A549 treated with CORT108297 at 1 μM for 4 hours (cell line): Measurements from ENCODE around the gene PAK2. TPM values are rescaled to one million over a fixed set of nuclear protein-coding genes. Genes with fewer than 3 reads are reported as not detected.

ENCODE experiments used
- total RNA-seq: library from RNA; stranded (reverse); fragments of 200-300 nt; extraction: Qiagen RNA extraction; gene quantifications from 5 replicates; pipeline ENCODE4 v1.2.3, GENCODE V29; 2022

PAK2 gene
- total RNA-seq, result 29.7 to 56.8 TPM (median 36.6 TPM) in 5 replicates

DNA sequence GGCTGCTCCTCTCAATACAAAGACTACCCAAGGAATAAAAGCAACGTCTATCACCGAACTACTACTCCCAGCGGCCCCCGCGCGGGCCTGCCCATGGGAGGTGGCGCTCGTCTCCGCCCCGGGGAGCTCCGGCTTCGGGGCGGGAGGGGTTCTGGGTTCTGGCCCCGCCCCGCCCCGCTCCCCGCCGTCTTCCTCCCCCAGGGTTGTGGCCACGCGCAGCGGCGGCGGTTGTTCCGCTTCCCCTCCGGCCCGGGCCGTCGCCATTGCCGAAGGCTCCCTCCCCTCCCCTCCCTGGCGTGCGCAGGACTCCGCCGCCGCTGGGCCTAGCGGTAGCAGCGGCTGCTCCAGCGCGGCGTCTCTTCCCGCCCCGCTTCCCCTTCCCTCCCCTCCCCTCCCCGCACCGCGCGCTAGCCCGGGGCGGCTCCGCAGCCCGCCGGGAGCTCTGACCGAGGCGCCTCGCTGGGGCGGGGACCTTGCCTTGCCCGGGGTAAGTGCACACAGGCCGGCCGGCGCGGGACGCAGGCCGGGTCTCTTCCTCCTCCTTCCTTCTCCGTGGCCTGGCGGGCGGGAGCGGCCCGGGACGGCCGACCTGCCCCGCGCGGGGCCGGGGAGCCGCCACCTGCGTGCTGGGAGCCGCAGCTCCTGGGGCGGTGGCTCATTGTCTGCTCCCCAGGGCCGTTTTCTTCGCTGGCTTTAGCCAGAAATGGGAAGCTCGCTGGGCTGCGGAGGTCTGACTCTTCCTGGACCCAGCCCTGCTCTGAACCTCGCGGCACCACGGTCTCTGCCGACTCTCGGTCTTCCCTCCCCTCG lies at the start of gene PAK2:
Gene PAK2 (plus strand): TSS at position 187 of the 810 bp plus-strand sequence. CDS start 42,790 bp downstream, outside the sequence.

DNA sequence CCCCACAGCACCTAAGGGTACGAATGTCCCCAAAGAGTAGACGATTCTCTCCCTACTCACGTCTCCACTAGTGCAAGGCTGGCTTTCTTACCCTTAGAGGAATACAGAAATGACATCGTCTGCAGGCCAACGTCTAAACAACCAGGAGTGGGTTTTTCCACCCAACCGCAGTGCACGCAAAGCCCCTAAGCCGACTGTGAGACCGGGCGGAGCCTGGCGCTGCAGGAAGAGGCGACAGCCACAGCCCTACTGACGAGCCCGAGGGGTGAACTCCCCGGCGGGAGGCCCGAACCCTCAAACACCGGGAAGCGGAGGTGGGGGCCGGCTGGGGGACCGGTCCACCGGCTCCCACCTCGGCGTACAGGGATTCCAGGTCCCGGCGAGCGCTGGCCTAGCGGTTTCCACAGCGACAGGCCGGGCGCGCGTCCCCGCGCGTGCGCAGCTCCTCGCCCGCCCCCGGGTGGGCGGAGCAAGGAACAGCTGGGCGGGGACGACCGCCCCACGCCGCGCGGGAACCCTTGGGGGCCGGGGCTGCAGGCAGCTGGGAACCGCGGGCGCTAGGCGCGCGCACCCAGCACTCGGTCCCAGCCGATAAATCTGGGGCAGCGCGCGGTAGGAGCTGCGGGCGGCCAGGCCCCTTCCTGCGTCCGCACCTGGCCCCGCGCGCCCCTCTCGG lies 27.7 kb upstream of the PAK2 start, which contains the start of the genes CEP19 and PIGX:
Gene CEP19 (minus strand): TSS at position 413 of the 676 bp plus-strand sequence. CDS start 3,593 bp downstream, outside the sequence.
Gene PIGX (plus strand): TSS at position 540 of the 676 bp plus-strand sequence.

DNA sequence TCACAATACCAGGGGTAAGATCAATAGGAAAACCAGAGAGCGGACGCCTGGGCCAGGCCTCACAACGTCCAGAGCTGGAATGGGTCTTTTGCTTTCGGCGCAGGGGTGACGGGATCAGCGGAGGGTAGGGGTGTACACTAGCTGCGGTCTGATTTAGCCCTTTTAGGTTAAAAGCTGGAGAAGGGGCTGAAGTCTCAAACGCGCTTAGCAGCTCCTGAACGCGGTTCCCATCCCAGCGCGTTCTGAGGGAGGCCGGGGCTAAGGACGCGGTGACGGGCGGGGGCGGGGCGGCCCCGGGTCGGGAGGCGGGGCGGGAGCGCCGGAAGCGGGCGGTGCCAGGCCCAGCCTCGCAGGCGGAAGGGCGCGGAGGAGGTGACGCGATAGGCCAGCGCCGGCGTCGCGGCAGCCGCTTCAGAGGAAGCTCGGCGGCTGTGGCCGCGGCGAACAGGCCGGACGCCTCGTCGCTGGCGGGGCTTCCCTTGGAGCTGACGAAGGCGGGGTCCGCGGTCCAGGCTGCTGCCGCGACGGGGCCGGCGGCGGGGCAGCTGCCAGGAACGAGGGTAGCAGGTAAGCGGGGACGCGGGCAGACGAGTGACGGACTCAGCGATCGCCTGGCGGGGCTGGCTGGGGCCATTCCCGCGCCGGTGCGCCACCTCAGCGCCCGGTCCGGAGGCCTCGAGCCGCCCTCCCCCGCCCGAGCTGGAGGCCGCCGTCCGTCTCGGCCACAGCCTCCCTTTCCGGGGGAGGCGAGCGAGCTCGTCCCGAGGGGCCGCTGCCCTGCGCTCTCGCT lies 128.0 kb downstream of the PAK2 start, which contains the start of gene SENP5:
Gene SENP5 (plus strand): TSS at position 414 of the 790 bp plus-strand sequence. CDS start 17,262 bp downstream, outside the sequence.

Other genes starting within 250 kb of the PAK2 start
- gene RNF168, start 236.1 kb upstream of the PAK2 start, total RNA-seq, result 3.5 to 4.8 TPM (median 4.4 TPM) in 5 replicates
- 0.03 TPM in 1 of 5 replicates, not detected in the others for gene SMCO1, start 224.5 kb upstream of the PAK2 start, total RNA-seq
- gene WDR53, start 171.3 kb upstream of the PAK2 start, total RNA-seq, result 8.0 to 12.1 TPM (median 9.8 TPM) in 5 replicates
- 7.1 to 8.1 TPM (median 7.5 TPM) in 5 replicates for gene FBXO45, start 171.2 kb upstream of the PAK2 start, total RNA-seq
- gene NRROS, start 100.2 kb upstream of the PAK2 start, total RNA-seq, result 0.05 TPM in 1 of 5 replicates, not detected in the others
- 2.7 to 3.4 TPM (median 2.9 TPM) in 5 replicates for gene CEP19, start 27.6 kb upstream of the PAK2 start, total RNA-seq
- 27.1 to 33.4 TPM (median 30.6 TPM) in 5 replicates for gene PIGX, start 27.5 kb upstream of the PAK2 start, total RNA-seq
- gene SENP5, start 128.1 kb downstream of the PAK2 start, total RNA-seq, result 5.4 to 7.5 TPM (median 6.8 TPM) in 5 replicates
- 44.5 to 53.4 TPM (median 45.6 TPM) in 5 replicates for gene NCBP2, start 202.7 kb downstream of the PAK2 start, total RNA-seq
- gene PIGZ, start 229.0 kb downstream of the PAK2 start, total RNA-seq, result 1.1 to 1.8 TPM (median 1.6 TPM) in 5 replicates